IMR-90 (cell line): ENCODE data around the gene CCL19. TPM values are rescaled to one million over a fixed set of nuclear protein-coding genes. Genes with fewer than 3 reads are reported as not detected.

Experiments used
- ATAC-seq: fragments of 200-7000 bp; cut with Tn5 transposase; 2 replicates; pipeline ENCODE4 v1.9.1; 2020; ENCODE audit warnings: low read depth, mild to moderate bottlenecking, moderate library complexity
- BruUV-seq: library from RNA; stranded (reverse); fragments of 400-500 nt; replicated peaks from 2 replicates; lab custom pipeline; 2021; lab: Mats Ljungman, UMichigan
- CTCF ChIA-PET: fragments of 300-600 bp; formaldehyde crosslinking; extraction: SDS; loops from one replicate; lab custom pipeline; 2021; ENCODE audit warnings: antibody characterized with exemption; lab: Yijun Ruan, JAX
- POLR2A ChIA-PET: fragments of 300-600 bp; sonication (Branson Sonifier 250); formaldehyde crosslinking; loops from one replicate; lab custom pipeline; 2022; ENCODE audit warnings: antibody characterized with exemption; ENCODE audit not compliant: unreplicated experiment; lab: Charles Lee
- DNase-seq: peaks from one replicate; pipeline ENCODE4 v3.0.0; 2013
- H2AFZ ChIP-seq: replicated peaks from 2 replicates; pipeline ENCODE3; 2013; ENCODE audit warnings: low read length, mild to moderate bottlenecking; ENCODE audit not compliant: poor library complexity
- H2AK5ac ChIP-seq: 2 replicates; pipeline ENCODE4 v1.6.1; 2013; ENCODE audit warnings: low read depth, low read length, inconsistent platforms
- H2AK9ac ChIP-seq: replicated peaks from 2 replicates; pipeline ENCODE3; 2013; ENCODE audit warnings: mild to moderate bottlenecking, low read depth, low read length, moderate library complexity; ENCODE audit not compliant: poor library complexity
- H2BK120ac ChIP-seq: 2 replicates; pipeline ENCODE4 v1.6.1; 2013; ENCODE audit warnings: low read depth, low read length, inconsistent platforms
- H2BK15ac ChIP-seq: 3 replicates; pipeline ENCODE4 v1.6.1; 2013; ENCODE audit warnings: low read depth, low read length, inconsistent platforms
- H2BK20ac ChIP-seq: 2 replicates; pipeline ENCODE4 v1.6.1; 2013; ENCODE audit warnings: low read depth, mild to moderate bottlenecking, inconsistent platforms, low read length, moderate library complexity
- H2BK5ac ChIP-seq: 2 replicates; pipeline ENCODE4 v1.6.1; 2013; ENCODE audit warnings: mild to moderate bottlenecking, low read depth, low read length, inconsistent platforms; ENCODE audit not compliant: poor library complexity, severe bottlenecking
- H3K14ac ChIP-seq: replicated peaks from 2 replicates; pipeline ENCODE4 v1.6.1; 2013; ENCODE audit warnings: low read depth, low read length, inconsistent platforms
- H3K18ac ChIP-seq: 2 replicates; pipeline ENCODE4 v1.6.1; 2013; ENCODE audit warnings: low read depth, low read length, control low read depth
- H3K23ac ChIP-seq: 2 replicates; pipeline ENCODE4 v1.6.1; 2013; ENCODE audit warnings: low read depth, low read length, inconsistent platforms
- H3K27ac ChIP-seq: 2 replicates; pipeline ENCODE4 v1.5.1; 2013; ENCODE audit warnings: mild to moderate bottlenecking, control low read depth, low read length; ENCODE audit not compliant: insufficient read depth
- H3K27me3 ChIP-seq: 2 replicates; pipeline ENCODE4 v1.6.1; 2013; ENCODE audit warnings: low read length; ENCODE audit not compliant: control insufficient read depth, insufficient read depth
- H3K36me3 ChIP-seq: 2 replicates; pipeline ENCODE4 v1.6.1; 2013; ENCODE audit warnings: low read length, mixed read lengths; ENCODE audit not compliant: control insufficient read depth, insufficient read depth
- H3K4ac ChIP-seq: 2 replicates; pipeline ENCODE4 v1.6.1; 2013; ENCODE audit warnings: low read depth, low read length, inconsistent platforms
- H3K4me1 ChIP-seq: 2 replicates; pipeline ENCODE4 v1.6.1; 2013; ENCODE audit warnings: low read length, mixed read lengths; ENCODE audit not compliant: control insufficient read depth, insufficient read depth
- H3K4me2 ChIP-seq: 2 replicates; pipeline ENCODE4 v1.6.1; 2013; ENCODE audit warnings: low read depth, mild to moderate bottlenecking, control low read depth, low read length, moderate library complexity
- H3K4me3 ChIP-seq: 2 replicates; pipeline ENCODE4 v1.5.1; 2013; ENCODE audit warnings: low read depth, mild to moderate bottlenecking, control low read depth, low read length, moderate library complexity; ENCODE audit not compliant: insufficient read depth
- H3K56ac ChIP-seq: 2 replicates; pipeline ENCODE4 v1.6.1; 2013; ENCODE audit warnings: low read length, inconsistent platforms; ENCODE audit not compliant: insufficient read depth; ENCODE audit errors: extremely low read depth
- H3K79me1 ChIP-seq, 2 experiments: 2 replicates each; pipeline ENCODE4 v1.6.1; 2013; ENCODE audit warnings: low read length in 2 of 2, inconsistent platforms in 1 of 2, low read depth in 1 of 2
- H3K9ac ChIP-seq: 2 replicates; pipeline ENCODE4 v1.6.1; 2013; ENCODE audit warnings: low read depth, low read length, control low read depth
- H3K9me1 ChIP-seq: 2 replicates; pipeline ENCODE4 v1.6.1; 2013; ENCODE audit warnings: low read length, inconsistent platforms; ENCODE audit not compliant: insufficient read depth
- H3K9me3 ChIP-seq: 2 replicates; pipeline ENCODE4 v1.6.1; 2013; ENCODE audit warnings: low read length; ENCODE audit not compliant: control insufficient read depth, insufficient read depth
- H4K20me1 ChIP-seq: 2 replicates; pipeline ENCODE4 v1.6.1; 2013; ENCODE audit warnings: low read length, inconsistent platforms; ENCODE audit not compliant: insufficient read depth
- H4K5ac ChIP-seq: 2 replicates; pipeline ENCODE4 v1.6.1; 2013; ENCODE audit warnings: mild to moderate bottlenecking, low read depth, low read length, control low read depth
- H4K8ac ChIP-seq, 2 experiments: 2 replicates each; pipeline ENCODE4 v1.6.1; 2013; ENCODE audit warnings: low read depth in 2 of 2, low read length in 2 of 2, control low read depth in 1 of 2, inconsistent platforms in 1 of 2
- H4K91ac ChIP-seq: 2 replicates; pipeline ENCODE4 v1.6.1; 2013; ENCODE audit warnings: low read depth, low read length, inconsistent platforms; ENCODE audit not compliant: insufficient read depth
- BHLHE40 ChIP-seq: fragments of 150-350 bp; IDR thresholded peaks from 2 replicates; pipeline ENCODE4 v1.6.1; 2016; ENCODE audit warnings: mild to moderate bottlenecking, low read depth, low read length
- CEBPB ChIP-seq: IDR thresholded peaks from 2 replicates; pipeline ENCODE4 v1.6.1; 2012; ENCODE audit warnings: low read depth, low read length, improper control_type of control experiment
- CHD1 ChIP-seq: IDR thresholded peaks from 2 replicates; pipeline ENCODE4 v1.6.1; 2012; ENCODE audit warnings: low read depth, low read length, improper control_type of control experiment
- FOS ChIP-seq: fragments of 150-350 bp; IDR thresholded peaks from 2 replicates; pipeline ENCODE4 v1.6.1; 2016; ENCODE audit warnings: low read depth, low read length
- MAFK ChIP-seq: IDR thresholded peaks from 2 replicates; pipeline ENCODE4 v1.6.1; 2012; ENCODE audit warnings: low read depth, low read length, improper control_type of control experiment
- MAZ ChIP-seq: IDR thresholded peaks from 2 replicates; pipeline ENCODE4 v1.6.1; 2012; ENCODE audit warnings: low read depth, mild to moderate bottlenecking, low read length, improper control_type of control experiment, moderate library complexity, borderline replicate concordance
- MXI1 ChIP-seq: IDR thresholded peaks from 2 replicates; pipeline ENCODE4 v1.6.1; 2012; ENCODE audit warnings: low read depth, mild to moderate bottlenecking, low read length, moderate library complexity, borderline replicate concordance
- NFE2L2 ChIP-seq: fragments of 150-350 bp; IDR thresholded peaks from 2 replicates; pipeline ENCODE4 v1.6.1; 2016; ENCODE audit warnings: low read depth, mild to moderate bottlenecking, low read length
- POLR2A ChIP-seq: IDR thresholded peaks from 2 replicates; pipeline ENCODE4 v1.6.1; 2012; ENCODE audit warnings: mild to moderate bottlenecking, low read depth, low read length
- RAD21 ChIP-seq: IDR thresholded peaks from 2 replicates; pipeline ENCODE4 v1.6.1; 2012; ENCODE audit warnings: low read length, improper control_type of control experiment
- RFX5 ChIP-seq: IDR thresholded peaks from 2 replicates; pipeline ENCODE4 v1.8.0; 2012; ENCODE audit warnings: low read depth, mild to moderate bottlenecking, low read length, moderate library complexity
- SMC3 ChIP-seq: fragments of 150-350 bp; IDR thresholded peaks from 2 replicates; pipeline ENCODE4 v1.6.1; 2016; ENCODE audit warnings: low read depth, mild to moderate bottlenecking, antibody characterized with exemption, low read length, moderate library complexity
- WGBS, 2 experiments: methylation state at CpG; one replicate each; pipeline versions ENCODE4 v1.1.5 to v1.1.7; 2013; ENCODE audit warnings: missing lambda C conversion rate in 2 of 2; ENCODE audit not compliant: insufficient read length in 1 of 2; ENCODE audit errors: extremely low coverage in 2 of 2; 5-methylcytosine and 5-hydroxymethylcytosine counted together
- dilution Hi-C: fragments of 300-500 bp; cut with HindIII; formaldehyde crosslinking; loops from one replicate; pipeline ENCODE4 v1.14.3; 2018; ENCODE audit warnings: low sequenced_read_pairs; ENCODE audit not compliant: unreplicated experiment
- in situ Hi-C: fragments of 300-500 bp; cut with MboI; formaldehyde crosslinking; loops from 3 replicates; pipeline ENCODE4 v1.14.3; 2019; ENCODE audit warnings: low sequenced_read_pairs, inconsistent platforms, mixed read lengths
- intact Hi-C: fragments of 100-400 bp; cut with micrococcal nuclease; formaldehyde crosslinking; loops from 2 replicates; pipeline ENCODE4 v1.10.0; 2022
- polyA plus RNA-seq, 3 experiments: library from polyadenylated mRNA; depleted of rRNA; stranded (reverse); fragments of >200 nt; gene quantifications; 2 replicates each; pipeline ENCODE4 v1.2.3, GENCODE V29; 2012; ENCODE audit warnings: low replicate concordance in 1 of 3
- total RNA-seq: library from RNA; depleted of rRNA; stranded (reverse); fragments of >200 nt; gene quantifications from 2 replicates; pipeline ENCODE4 v1.2.3, GENCODE V29; 2012
- TF ChIP-seq, protein P1 (sequence below): fragments of 150-350 bp; IDR thresholded peaks from 2 replicates; pipeline ENCODE4 v1.6.1; 2017; ENCODE audit warnings: mild to moderate bottlenecking, antibody characterized with exemption, low read length, low read depth
- TF ChIP-seq, protein P2 (sequence below): conservative IDR thresholded peaks from 2 replicates; pipeline ENCODE4 v1.5.1; 2012; ENCODE audit warnings: mild to moderate bottlenecking, low read depth, low read length, improper control_type of control experiment
- TF ChIP-seq, protein P3 (sequence below): fragments of 150-350 bp; IDR thresholded peaks from 2 replicates; pipeline ENCODE4 v1.6.1; 2016; ENCODE audit warnings: low read depth, mild to moderate bottlenecking, low read length, moderate library complexity, borderline replicate concordance

CCL19 gene
- total and polyA plus RNA-seq, 2 of the 4 experiments (the other 2 are of a cell fraction) = not detected

GRCh38 chr9:34701023-34701768 lies 10.1 kb upstream of the CCL19 start:
- H3K27ac ChIP-seq = no peak overlapping the region
- dilution Hi-C loops (no loop called here), intact Hi-C loops (no loop called here), in situ Hi-C loops (no loop called here)
- H2BK20ac ChIP-seq = no peak overlapping the region
- no peak overlapping the region; a peak in 1 of 4 replicates for H4K8ac ChIP-seq
- H3K9me3 ChIP-seq = no peaks in the 10 kb centered on the region
- H3K23ac ChIP-seq = no peak overlapping the region
- ChIA-PET CTCF (interaction anchor here (0.6 to 2.5 kb wide), 6 partner anchors 9 to 343 kb away, joined by 3 to 14 read pairs (median 4); partner anchors contain the start of gene CCL21), POLR2A (no interaction called here)
- H2BK120ac ChIP-seq = no peak overlapping the region
- H2BK5ac ChIP-seq = no peak overlapping the region
- no peaks in the 10 kb centered on the region for H4K20me1 ChIP-seq
- H3K4me3 ChIP-seq = peak overlapping the region; percentile 42
- no TSS peak for BruUV-seq
- H2AFZ ChIP-seq = peak overlapping the region; percentile 95
- H3K4me1 ChIP-seq = no peaks in the 10 kb centered on the region
- 15% methylated on average over 14 of the region's 52 CpGs; no CpG with 5 or more reads in 1 of the 2 experiments for WGBS, 2 experiments
- H2AK9ac ChIP-seq = peak overlapping the region; percentile 61
- no peak overlapping the region for H2AK5ac ChIP-seq
- H3K36me3 ChIP-seq = no peaks in the 10 kb centered on the region
- H3K56ac ChIP-seq = no peak overlapping the region
- peak overlapping the region; percentile 91 for H3K4me2 ChIP-seq
- H3K14ac ChIP-seq = no peak overlapping the region
- H4K91ac ChIP-seq = no peak overlapping the region
- no peaks in the 10 kb centered on the region for H3K79me1 ChIP-seq
- ATAC-seq = peak; percentile 90
- peaks cover 7% of the 10 kb centered on the region for H3K27me3 ChIP-seq
- no peak overlapping the region for H3K18ac ChIP-seq
- 0 out of 2 replicates have a peak overlapping the region, but pooled peaks have one; percentile 32 for H3K9ac ChIP-seq
- peak; percentile 29 for DNase-seq
- H3K4ac ChIP-seq = no peak overlapping the region
- H4K5ac ChIP-seq = no peak overlapping the region
- H3K9me1 ChIP-seq = no peaks in the 10 kb centered on the region
- H2BK15ac ChIP-seq = no peak overlapping the region
- TF ChIP-seq FOS (no peak), NFE2L2 (no peak), BHLHE40 (peak; percentile 48; the same call in 1 of the 2 replicates), MXI1 (peak; percentile 29; the same call in 1 of the 2 replicates), CEBPB (no peak), RAD21 (peak; percentile 48), MAFK (no peak), CHD1 (no peak), SMC3 (peak; percentile 23; the same call in 1 of the 2 replicates), MAZ (peak; percentile 52; the same call in 1 of the 2 replicates), RFX5 (no peak), POLR2A (no peak)
- TF ChIP-seq, protein P1, sequence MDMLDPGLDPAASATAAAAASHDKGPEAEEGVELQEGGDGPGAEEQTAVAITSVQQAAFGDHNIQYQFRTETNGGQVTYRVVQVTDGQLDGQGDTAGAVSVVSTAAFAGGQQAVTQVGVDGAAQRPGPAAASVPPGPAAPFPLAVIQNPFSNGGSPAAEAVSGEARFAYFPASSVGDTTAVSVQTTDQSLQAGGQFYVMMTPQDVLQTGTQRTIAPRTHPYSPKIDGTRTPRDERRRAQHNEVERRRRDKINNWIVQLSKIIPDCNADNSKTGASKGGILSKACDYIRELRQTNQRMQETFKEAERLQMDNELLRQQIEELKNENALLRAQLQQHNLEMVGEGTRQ = no peak
- TF ChIP-seq, protein P2, sequence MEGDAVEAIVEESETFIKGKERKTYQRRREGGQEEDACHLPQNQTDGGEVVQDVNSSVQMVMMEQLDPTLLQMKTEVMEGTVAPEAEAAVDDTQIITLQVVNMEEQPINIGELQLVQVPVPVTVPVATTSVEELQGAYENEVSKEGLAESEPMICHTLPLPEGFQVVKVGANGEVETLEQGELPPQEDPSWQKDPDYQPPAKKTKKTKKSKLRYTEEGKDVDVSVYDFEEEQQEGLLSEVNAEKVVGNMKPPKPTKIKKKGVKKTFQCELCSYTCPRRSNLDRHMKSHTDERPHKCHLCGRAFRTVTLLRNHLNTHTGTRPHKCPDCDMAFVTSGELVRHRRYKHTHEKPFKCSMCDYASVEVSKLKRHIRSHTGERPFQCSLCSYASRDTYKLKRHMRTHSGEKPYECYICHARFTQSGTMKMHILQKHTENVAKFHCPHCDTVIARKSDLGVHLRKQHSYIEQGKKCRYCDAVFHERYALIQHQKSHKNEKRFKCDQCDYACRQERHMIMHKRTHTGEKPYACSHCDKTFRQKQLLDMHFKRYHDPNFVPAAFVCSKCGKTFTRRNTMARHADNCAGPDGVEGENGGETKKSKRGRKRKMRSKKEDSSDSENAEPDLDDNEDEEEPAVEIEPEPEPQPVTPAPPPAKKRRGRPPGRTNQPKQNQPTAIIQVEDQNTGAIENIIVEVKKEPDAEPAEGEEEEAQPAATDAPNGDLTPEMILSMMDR = peak; percentile 78
- TF ChIP-seq, protein P3, sequence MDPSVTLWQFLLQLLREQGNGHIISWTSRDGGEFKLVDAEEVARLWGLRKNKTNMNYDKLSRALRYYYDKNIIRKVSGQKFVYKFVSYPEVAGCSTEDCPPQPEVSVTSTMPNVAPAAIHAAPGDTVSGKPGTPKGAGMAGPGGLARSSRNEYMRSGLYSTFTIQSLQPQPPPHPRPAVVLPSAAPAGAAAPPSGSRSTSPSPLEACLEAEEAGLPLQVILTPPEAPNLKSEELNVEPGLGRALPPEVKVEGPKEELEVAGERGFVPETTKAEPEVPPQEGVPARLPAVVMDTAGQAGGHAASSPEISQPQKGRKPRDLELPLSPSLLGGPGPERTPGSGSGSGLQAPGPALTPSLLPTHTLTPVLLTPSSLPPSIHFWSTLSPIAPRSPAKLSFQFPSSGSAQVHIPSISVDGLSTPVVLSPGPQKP = no peak
